GM12878 (cell line): ENCODE data around the gene NR1H4.

ENCODE experiments used
- ATF2 ChIP-seq: IDR thresholded peaks from 2 replicates; pipeline ENCODE4 v1.6.1; 2012; ENCODE audit warnings: low read length, inconsistent platforms
- CEBPB ChIP-seq, 2 experiments: fragments of 150-350 bp in 1 of 2; IDR thresholded peaks; 2 replicates each; pipeline ENCODE4 v1.6.1; 2012 to 2014; ENCODE audit warnings: low read depth in 2 of 2, low read length in 2 of 2, borderline replicate concordance in 1 of 2, inconsistent platforms in 1 of 2
- EZH2 ChIP-seq: IDR thresholded peaks from 2 replicates; pipeline ENCODE4 v1.6.1; 2012; ENCODE audit warnings: low read depth, mild to moderate bottlenecking, control low read depth, inconsistent platforms, low read length, borderline replicate concordance; ENCODE audit not compliant: control insufficient read depth
- MXI1 ChIP-seq: fragments of 150-350 bp; IDR thresholded peaks from 2 replicates; pipeline ENCODE4 v1.6.1; 2011; ENCODE audit warnings: low read depth, mild to moderate bottlenecking, inconsistent platforms, low read length, improper control_type of control experiment
- POLR2A ChIP-seq: IDR thresholded peaks from 2 replicates; pipeline ENCODE4 v1.6.1; 2011; ENCODE audit warnings: low read depth, mild to moderate bottlenecking, low read length
- POLR2AphosphoS5 ChIP-seq: IDR thresholded peaks from 2 replicates; pipeline ENCODE4 v1.6.1; 2011; ENCODE audit warnings: mild to moderate bottlenecking, low read length, inconsistent platforms
- RELA ChIP-seq: fragments of 450-650 bp; IDR thresholded peaks from 2 replicates; pipeline ENCODE4 v1.8.0; 2014; ENCODE audit warnings: borderline replicate concordance; ENCODE audit not compliant: partially characterized antibody
- ZBTB33 ChIP-seq: fragments of 450-650 bp; IDR thresholded peaks from 2 replicates; pipeline ENCODE4 v1.6.1; 2017; ENCODE audit warnings: mild to moderate bottlenecking
- ZNF207 ChIP-seq: fragments of 450-650 bp; IDR thresholded peaks from 2 replicates; pipeline ENCODE4 v1.6.1; 2014; ENCODE audit warnings: antibody characterized with exemption, mild to moderate bottlenecking, borderline replicate concordance
- TF ChIP-seq, protein P1 (sequence below), 3 experiments: IDR thresholded peaks in 2 of 3; conservative IDR thresholded peaks in 1 of 3; 2 replicates each; pipeline ENCODE4 v1.5.1; 2011; ENCODE audit warnings: low read depth in 3 of 3, low read length in 3 of 3, mild to moderate bottlenecking in 3 of 3, control low read depth in 2 of 3, moderate library complexity in 2 of 3, inconsistent platforms in 1 of 3, mixed read lengths in 1 of 3; ENCODE audit not compliant: control insufficient read depth in 2 of 3, insufficient read depth in 1 of 3; ENCODE audit errors: extremely low read depth in 1 of 3
- TF ChIP-seq, protein P2 (sequence below): fragments of 450-650 bp; IDR thresholded peaks from 2 replicates; pipeline ENCODE4 v1.6.1; 2017; ENCODE audit warnings: mild to moderate bottlenecking, moderate library complexity
- TF ChIP-seq, protein P3 (sequence below): fragments of 450-650 bp; formaldehyde crosslinking; IDR thresholded peaks from 2 replicates; pipeline ENCODE4 v1.4.0; 2022; ENCODE audit warnings: mild to moderate bottlenecking, moderate library complexity
- TF ChIP-seq, protein P4 (sequence below): fragments of 450-650 bp; IDR thresholded peaks from 2 replicates; pipeline ENCODE4 v1.6.1; 2017; ENCODE audit warnings: antibody characterized with exemption, mild to moderate bottlenecking, moderate library complexity

DNA sequence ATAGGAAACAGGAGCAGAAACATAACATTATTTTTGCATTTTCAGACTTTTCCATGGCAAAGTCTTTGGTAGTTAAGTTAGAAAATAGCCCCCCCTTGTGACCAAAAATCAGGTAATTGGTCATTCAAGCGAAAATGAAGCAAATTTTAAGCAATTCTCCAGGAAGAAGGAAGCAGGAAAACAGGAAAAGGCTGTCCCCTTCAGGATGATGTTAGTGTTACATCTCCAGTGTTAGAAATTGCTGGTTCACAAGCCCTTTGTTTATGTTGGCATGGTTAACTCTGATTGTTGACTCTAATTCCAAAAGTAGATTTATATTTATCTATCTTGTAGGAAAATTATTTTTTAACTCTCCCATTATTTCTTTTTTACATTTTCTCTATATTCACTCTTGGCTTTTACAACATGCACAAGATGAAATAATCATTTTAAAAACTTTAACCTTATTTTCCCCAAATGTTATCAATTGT, 81.0 kb downstream of the NR1H4 start:
- TF ChIP-seq, protein P1, sequence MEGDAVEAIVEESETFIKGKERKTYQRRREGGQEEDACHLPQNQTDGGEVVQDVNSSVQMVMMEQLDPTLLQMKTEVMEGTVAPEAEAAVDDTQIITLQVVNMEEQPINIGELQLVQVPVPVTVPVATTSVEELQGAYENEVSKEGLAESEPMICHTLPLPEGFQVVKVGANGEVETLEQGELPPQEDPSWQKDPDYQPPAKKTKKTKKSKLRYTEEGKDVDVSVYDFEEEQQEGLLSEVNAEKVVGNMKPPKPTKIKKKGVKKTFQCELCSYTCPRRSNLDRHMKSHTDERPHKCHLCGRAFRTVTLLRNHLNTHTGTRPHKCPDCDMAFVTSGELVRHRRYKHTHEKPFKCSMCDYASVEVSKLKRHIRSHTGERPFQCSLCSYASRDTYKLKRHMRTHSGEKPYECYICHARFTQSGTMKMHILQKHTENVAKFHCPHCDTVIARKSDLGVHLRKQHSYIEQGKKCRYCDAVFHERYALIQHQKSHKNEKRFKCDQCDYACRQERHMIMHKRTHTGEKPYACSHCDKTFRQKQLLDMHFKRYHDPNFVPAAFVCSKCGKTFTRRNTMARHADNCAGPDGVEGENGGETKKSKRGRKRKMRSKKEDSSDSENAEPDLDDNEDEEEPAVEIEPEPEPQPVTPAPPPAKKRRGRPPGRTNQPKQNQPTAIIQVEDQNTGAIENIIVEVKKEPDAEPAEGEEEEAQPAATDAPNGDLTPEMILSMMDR (IDR thresholded peaks at IDR 0.05 in 2 of 3, conservative IDR thresholded peaks at IDR 0.05 in 1 of 3; ENCODE audit: control insufficient read depth in 2 of 3, extremely low read depth in 1 of 3, insufficient read depth in 1 of 3, low read depth in 3 of 3, low read length in 3 of 3): peak; percentile 44 to 59 (median 50); a peak in 5 of 6 replicates
- TF ChIP-seq, protein P2, sequence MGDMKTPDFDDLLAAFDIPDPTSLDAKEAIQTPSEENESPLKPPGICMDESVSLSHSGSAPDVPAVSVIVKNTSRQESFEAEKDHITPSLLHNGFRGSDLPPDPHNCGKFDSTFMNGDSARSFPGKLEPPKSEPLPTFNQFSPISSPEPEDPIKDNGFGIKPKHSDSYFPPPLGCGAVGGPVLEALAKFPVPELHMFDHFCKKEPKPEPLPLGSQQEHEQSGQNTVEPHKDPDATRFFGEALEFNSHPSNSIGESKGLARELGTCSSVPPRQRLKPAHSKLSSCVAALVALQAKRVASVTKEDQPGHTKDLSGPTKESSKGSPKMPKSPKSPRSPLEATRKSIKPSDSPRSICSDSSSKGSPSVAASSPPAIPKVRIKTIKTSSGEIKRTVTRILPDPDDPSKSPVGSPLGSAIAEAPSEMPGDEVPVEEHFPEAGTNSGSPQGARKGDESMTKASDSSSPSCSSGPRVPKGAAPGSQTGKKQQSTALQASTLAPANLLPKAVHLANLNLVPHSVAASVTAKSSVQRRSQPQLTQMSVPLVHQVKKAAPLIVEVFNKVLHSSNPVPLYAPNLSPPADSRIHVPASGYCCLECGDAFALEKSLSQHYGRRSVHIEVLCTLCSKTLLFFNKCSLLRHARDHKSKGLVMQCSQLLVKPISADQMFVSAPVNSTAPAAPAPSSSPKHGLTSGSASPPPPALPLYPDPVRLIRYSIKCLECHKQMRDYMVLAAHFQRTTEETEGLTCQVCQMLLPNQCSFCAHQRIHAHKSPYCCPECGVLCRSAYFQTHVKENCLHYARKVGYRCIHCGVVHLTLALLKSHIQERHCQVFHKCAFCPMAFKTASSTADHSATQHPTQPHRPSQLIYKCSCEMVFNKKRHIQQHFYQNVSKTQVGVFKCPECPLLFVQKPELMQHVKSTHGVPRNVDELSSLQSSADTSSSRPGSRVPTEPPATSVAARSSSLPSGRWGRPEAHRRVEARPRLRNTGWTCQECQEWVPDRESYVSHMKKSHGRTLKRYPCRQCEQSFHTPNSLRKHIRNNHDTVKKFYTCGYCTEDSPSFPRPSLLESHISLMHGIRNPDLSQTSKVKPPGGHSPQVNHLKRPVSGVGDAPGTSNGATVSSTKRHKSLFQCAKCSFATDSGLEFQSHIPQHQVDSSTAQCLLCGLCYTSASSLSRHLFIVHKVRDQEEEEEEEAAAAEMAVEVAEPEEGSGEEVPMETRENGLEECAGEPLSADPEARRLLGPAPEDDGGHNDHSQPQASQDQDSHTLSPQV: no peak
- TF ChIP-seq RELA: no peak
- no peak for TF ChIP-seq POLR2AphosphoS5
- TF ChIP-seq CEBPB (IDR thresholded peaks at IDR 0.05; ENCODE audit: borderline replicate concordance in 1 of 2, low read depth in 2 of 2, low read length in 2 of 2): no peak
- no peak for TF ChIP-seq POLR2A
- no peak for TF ChIP-seq ZNF207
- TF ChIP-seq, protein P3, sequence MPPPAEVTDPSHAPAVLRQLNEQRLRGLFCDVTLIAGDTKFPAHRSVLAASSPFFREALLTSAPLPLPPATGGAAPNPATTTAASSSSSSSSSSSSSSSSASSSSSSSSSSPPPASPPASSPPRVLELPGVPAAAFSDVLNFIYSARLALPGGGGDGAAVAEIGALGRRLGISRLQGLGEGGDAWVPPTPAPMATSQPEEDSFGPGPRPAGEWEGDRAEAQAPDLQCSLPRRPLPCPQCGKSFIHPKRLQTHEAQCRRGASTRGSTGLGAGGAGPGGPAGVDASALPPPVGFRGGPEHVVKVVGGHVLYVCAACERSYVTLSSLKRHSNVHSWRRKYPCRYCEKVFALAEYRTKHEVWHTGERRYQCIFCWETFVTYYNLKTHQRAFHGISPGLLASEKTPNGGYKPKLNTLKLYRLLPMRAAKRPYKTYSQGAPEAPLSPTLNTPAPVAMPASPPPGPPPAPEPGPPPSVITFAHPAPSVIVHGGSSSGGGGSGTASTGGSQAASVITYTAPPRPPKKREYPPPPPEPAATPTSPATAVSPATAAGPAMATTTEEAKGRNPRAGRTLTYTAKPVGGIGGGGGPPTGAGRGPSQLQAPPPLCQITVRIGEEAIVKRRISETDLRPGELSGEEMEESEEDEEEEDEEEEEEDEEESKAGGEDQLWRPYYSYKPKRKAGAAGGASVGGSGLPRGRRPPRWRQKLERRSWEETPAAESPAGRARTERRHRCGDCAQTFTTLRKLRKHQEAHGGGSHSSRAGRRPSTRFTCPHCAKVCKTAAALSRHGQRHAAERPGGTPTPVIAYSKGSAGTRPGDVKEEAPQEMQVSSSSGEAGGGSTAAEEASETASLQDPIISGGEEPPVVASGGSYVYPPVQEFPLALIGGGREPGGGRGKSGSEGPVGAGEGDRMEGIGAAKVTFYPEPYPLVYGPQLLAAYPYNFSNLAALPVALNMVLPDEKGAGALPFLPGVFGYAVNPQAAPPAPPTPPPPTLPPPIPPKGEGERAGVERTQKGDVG (CRISPR knock-in tag): no peak
- no peak for TF ChIP-seq MXI1
- no peak for TF ChIP-seq EZH2
- TF ChIP-seq ATF2: no peak
- TF ChIP-seq, protein P4, sequence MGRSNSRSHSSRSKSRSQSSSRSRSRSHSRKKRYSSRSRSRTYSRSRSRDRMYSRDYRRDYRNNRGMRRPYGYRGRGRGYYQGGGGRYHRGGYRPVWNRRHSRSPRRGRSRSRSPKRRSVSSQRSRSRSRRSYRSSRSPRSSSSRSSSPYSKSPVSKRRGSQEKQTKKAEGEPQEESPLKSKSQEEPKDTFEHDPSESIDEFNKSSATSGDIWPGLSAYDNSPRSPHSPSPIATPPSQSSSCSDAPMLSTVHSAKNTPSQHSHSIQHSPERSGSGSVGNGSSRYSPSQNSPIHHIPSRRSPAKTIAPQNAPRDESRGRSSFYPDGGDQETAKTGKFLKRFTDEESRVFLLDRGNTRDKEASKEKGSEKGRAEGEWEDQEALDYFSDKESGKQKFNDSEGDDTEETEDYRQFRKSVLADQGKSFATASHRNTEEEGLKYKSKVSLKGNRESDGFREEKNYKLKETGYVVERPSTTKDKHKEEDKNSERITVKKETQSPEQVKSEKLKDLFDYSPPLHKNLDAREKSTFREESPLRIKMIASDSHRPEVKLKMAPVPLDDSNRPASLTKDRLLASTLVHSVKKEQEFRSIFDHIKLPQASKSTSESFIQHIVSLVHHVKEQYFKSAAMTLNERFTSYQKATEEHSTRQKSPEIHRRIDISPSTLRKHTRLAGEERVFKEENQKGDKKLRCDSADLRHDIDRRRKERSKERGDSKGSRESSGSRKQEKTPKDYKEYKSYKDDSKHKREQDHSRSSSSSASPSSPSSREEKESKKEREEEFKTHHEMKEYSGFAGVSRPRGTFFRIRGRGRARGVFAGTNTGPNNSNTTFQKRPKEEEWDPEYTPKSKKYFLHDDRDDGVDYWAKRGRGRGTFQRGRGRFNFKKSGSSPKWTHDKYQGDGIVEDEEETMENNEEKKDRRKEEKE: no peak
- TF ChIP-seq ZBTB33: no peak
